ENCODE results near the gene DENND6B.

The DENND6B gene

GRCh38 chr22:50314455-50315288 is 12.1 kb downstream of the DENND6B start:
- DNase-seq = peak; percentile 60

GRCh38 chr22:50314081-50314454 is 12.7 kb downstream of the DENND6B start:
- DNase-seq = no peak

- no peak for DNase-seq
Observed at GRCh38 chr22:50313600-50313999, 13.2 kb downstream of the DENND6B start.

- DNase-seq = no peak
Observed at GRCh38 chr22:50313021-50313420, 13.8 kb downstream of the DENND6B start.

GRCh38 chr22:50312371-50312770 is 14.4 kb downstream of the DENND6B start:
- DNase-seq = no peak

- DNase-seq = no peak
Observed at GRCh38 chr22:50311606-50312351, 15.0 kb downstream of the DENND6B start.

- no peak for DNase-seq
Observed at GRCh38 chr22:50310949-50311444, 15.8 kb downstream of the DENND6B start.

- peak; percentile 72 for DNase-seq
Observed at GRCh38 chr22:50310031-50310722, 16.6 kb downstream of the DENND6B start.

GRCh38 chr22:50309601-50309991 is 17.2 kb downstream of the DENND6B start:
- no peak for DNase-seq

- DNase-seq = no peak
Observed at GRCh38 chr22:50308986-50309600, 17.7 kb downstream of the DENND6B start.

- no peak for DNase-seq
Observed at GRCh38 chr22:50308597-50308935, 18.2 kb downstream of the DENND6B start.

GRCh38 chr22:50307890-50308596 is 18.8 kb downstream of the DENND6B start:
- no peak for DNase-seq

GRCh38 chr22:50306753-50307749 is 19.8 kb downstream of the DENND6B start, which contains the start of gene PLXNB2:
TSS of gene PLXNB2 (minus strand) at chr22:50307646. CDS start at chr22:50290584, 17,062 bp downstream.
- DNase-seq = peak; percentile 32

- DNase-seq = peak; percentile 76
Observed at GRCh38 chr22:50305923-50306566, 20.8 kb downstream of the DENND6B start.

GRCh38 chr22:50305393-50305922 is 21.4 kb downstream of the DENND6B start:
- DNase-seq = no peak

- DNase-seq = no peak
Observed at GRCh38 chr22:50304528-50305392, 22.1 kb downstream of the DENND6B start.

GRCh38 chr22:50303848-50304527 is 22.8 kb downstream of the DENND6B start:
- DNase-seq = no peak

- DNase-seq = no peak
Observed at GRCh38 chr22:50303515-50303847, 23.3 kb downstream of the DENND6B start.

- DNase-seq = no peak
Observed at GRCh38 chr22:50302564-50302963, 24.2 kb downstream of the DENND6B start.

All from NCI-H510A treated with DMSO at 0.1 percent for 48 hours (cell line).